Neural progenitor cell (in vitro differentiated cells): ENCODE data around the gene ADCY5.

Source experiments
- EZH2 ChIP-seq: fragments of 200-600 bp; sonication (generic); IDR thresholded peaks from 2 replicates; pipeline ENCODE4 v1.6.1; 2017; ENCODE audit warnings: antibody characterized with exemption, mild to moderate bottlenecking, moderate library complexity
- EZH2phosphoT487 ChIP-seq: fragments of 200-600 bp; sonication (generic); IDR thresholded peaks from 2 replicates; pipeline ENCODE4 v1.6.1; 2017; ENCODE audit warnings: antibody characterized with exemption
- TF ChIP-seq, protein P1 (sequence below): fragments of 200-600 bp; sonication (generic); IDR thresholded peaks from 2 replicates; pipeline ENCODE4 v1.5.1; 2017; ENCODE audit warnings: antibody characterized with exemption, mild to moderate bottlenecking

GRCh38 chr3:123300056-123300455, 148.8 kb downstream of the ADCY5 start:
- TF ChIP-seq EZH2 (no peak), EZH2phosphoT487 (no peak)
- TF ChIP-seq, protein P1, sequence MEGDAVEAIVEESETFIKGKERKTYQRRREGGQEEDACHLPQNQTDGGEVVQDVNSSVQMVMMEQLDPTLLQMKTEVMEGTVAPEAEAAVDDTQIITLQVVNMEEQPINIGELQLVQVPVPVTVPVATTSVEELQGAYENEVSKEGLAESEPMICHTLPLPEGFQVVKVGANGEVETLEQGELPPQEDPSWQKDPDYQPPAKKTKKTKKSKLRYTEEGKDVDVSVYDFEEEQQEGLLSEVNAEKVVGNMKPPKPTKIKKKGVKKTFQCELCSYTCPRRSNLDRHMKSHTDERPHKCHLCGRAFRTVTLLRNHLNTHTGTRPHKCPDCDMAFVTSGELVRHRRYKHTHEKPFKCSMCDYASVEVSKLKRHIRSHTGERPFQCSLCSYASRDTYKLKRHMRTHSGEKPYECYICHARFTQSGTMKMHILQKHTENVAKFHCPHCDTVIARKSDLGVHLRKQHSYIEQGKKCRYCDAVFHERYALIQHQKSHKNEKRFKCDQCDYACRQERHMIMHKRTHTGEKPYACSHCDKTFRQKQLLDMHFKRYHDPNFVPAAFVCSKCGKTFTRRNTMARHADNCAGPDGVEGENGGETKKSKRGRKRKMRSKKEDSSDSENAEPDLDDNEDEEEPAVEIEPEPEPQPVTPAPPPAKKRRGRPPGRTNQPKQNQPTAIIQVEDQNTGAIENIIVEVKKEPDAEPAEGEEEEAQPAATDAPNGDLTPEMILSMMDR: no peak
